AG08396 (cell line): ENCODE data around the gene MAOA.
"Not testable (repeated sequence)": the region's sequence is repeated elsewhere in the genome, so short reads cannot be mapped to it uniquely, and the experiment has no call there.

Experiments
- DNase-seq: peaks from one replicate; pipeline ENCODE4 v3.0.0; 2012; ENCODE audit warnings: low spot score, mixed read lengths

The MAOA gene

DNA sequence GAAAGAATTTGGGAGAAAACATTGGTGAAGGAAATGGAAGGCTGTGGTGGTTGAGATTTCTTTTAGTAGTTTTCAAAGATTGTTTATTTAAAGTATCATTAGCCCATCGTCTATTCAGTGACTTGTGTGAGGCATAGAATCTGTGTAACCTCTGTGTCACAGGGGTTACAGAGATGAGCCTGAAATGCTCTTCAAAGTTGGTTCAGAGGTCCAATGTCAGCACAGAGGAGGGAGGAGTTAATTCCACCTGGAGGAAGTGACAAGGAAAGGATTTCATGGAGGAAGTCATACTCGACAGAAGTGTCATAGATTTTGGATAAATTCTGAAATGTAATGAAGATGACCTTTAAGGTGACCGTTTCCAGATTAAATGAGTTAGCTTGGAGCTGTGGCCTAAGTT is 8.2 kb downstream of the MAOA start:
- no peak for DNase-seq

- DNase-seq, result no peak
Measured at GRCh38 chrX:43664708-43665107, 8.6 kb downstream of the MAOA start.

DNA sequence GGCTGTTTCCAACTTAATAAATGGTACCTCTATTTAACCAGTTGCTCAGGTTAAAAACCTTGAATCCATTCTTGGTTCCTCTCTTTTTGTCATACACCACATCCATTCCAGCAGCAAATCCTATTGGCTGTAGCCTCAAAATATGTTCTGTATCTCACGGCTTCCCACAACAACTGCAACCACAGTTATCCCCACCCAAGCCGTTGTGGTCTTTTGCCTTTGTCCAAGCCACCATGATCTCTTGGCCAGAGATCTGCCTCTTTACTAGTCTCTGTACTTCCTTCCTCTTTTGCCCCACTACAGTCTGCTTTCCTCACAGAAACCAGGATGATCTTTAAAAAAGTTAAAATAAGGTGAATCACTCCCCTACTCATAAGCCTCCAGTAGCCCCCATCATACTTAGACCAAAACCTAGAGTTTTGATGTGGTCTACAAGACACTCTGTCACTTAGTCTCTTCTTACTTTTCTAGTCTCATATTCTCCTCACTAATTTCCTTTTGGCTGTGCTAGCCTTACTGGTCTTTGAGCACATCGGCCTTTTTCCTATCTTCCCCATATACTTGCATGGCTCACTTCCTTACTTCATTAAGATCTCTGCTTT is 10.3 kb downstream of the MAOA start:
- no peak for DNase-seq

- DNase-seq, result not testable (repeated sequence)
Measured at GRCh38 chrX:43675965-43676628, 20.0 kb downstream of the MAOA start.

GRCh38 chrX:43676971-43677572 is 21.0 kb downstream of the MAOA start:
- DNase-seq, result no peak

GRCh38 chrX:43677993-43678392 is 21.9 kb downstream of the MAOA start:
- DNase-seq, result no peak

GRCh38 chrX:43679058-43679457 is 23.0 kb downstream of the MAOA start:
- DNase-seq, result no peak

GRCh38 chrX:43679778-43680177 is 23.7 kb downstream of the MAOA start:
- DNase-seq, result no peak

- no peak for DNase-seq
Measured at GRCh38 chrX:43682726-43683125, 26.6 kb downstream of the MAOA start.

DNA sequence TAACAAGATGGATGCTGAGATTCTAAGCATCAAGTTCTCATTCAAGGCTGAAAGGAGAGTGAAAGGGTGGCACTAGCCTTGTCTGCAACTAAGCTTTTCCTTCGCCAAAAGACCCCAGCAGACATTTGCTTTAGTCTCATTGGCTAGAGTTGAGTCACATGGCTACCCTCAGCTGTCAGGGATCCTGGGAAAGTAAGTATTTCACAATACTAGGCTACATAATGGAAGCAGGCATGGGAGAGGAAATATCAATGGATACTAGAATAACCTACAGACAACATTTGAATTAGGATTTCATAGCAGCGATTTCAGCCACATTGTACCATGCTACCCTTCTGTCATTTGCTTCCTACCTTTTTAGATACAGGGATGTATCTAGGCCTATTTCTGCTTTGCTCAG is 29.1 kb downstream of the MAOA start:
- DNase-seq, result no peak

DNA sequence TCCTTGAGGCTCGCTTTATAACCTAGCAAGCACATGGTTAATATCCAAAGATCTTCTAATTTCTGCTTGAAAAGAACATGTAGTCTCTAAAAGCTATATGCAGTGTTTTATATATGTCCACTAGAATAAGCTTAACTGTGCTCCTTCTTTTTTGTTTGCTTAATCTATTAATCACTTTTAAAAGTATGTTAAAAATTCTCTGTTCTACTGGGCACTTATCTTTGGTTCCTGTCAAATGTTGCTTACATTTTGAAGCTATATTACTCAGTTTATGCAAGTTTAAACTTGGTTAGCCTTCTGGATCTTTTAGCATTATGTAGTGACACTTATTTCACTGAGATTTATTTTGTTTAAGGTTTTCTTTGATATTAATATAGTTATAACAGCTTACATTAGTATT is 32.5 kb downstream of the MAOA start:
- DNase-seq, result no peak

DNA sequence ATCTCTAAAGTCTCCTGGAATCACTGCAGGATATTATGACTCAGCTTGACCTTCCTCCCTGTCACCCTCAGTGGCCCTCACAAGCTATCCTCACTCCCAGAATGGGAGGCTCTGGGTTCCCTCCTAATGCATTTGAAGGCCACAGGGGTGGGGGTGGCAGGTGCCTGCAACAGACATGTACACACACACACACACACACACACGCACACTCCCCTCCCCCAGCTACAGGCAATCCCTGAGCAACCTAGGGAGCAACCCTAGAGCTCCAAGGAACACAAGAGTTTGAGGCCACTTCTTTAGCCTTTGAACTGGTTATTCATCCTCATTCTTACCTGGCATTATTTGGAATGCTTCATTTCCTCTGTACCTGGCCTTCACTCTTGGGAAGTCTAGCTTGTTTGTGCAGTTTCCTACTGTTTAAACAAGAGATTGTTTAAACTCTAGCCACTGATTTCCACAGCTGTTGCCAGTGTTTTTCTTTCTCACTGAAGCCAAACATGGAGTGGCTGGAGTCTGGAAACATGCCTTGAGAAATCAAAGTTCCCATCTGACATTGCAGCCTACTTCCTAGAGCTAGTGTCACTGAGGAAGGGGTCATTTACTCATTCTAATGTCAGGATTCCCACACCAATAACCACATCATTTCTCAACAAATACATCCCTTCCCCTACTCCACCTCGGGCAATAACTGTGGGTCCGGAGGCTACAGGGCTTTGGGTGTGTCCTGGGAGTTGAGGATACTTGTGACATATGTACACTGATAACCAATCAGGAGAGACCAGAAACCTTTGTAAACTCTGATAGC is 37.7 kb downstream of the MAOA start:
- no peak for DNase-seq

GRCh38 chrX:43699475-43699874 is 43.4 kb downstream of the MAOA start:
- DNase-seq, result no peak

DNA sequence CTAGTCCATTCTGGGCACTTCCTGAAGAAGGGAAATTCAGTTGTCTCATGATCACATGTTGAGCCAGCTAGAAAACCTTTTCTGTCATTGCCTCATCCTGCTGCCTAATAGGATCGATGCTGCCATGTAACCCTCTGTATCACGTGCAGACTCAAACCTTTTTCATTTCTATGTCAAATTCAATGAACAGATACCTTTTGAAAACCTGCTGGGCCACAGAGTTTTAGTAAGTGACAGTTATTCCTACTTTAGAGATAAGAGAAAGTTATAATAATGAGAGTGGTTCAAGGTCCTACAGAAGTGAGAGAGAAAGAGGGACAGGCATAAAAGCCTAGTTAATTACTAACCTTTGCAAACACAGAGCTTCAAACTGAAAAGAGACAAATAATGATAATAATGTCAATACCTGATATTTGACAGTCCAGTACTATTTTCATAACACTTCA is 46.0 kb downstream of the MAOA start:
- no peak for DNase-seq

DNA sequence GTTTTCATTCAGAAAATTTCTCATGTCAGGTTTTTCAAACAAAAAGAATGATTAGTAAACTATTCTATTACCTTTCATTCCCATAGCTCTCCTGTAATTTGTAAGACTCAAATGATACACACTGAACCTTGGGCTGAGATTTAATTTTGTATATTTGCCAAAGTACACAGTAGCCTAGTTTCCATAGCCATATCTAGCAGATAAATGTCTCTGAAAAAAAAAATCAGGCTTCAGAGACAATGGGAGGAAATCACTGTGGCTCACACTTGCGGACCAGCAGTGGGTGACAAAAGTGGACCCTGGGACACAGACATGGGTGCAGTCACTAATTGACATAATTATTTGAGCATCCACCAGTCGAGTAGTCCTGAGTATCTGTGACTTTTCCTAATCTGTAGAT is 46.6 kb downstream of the MAOA start:
- no peak for DNase-seq

DNA sequence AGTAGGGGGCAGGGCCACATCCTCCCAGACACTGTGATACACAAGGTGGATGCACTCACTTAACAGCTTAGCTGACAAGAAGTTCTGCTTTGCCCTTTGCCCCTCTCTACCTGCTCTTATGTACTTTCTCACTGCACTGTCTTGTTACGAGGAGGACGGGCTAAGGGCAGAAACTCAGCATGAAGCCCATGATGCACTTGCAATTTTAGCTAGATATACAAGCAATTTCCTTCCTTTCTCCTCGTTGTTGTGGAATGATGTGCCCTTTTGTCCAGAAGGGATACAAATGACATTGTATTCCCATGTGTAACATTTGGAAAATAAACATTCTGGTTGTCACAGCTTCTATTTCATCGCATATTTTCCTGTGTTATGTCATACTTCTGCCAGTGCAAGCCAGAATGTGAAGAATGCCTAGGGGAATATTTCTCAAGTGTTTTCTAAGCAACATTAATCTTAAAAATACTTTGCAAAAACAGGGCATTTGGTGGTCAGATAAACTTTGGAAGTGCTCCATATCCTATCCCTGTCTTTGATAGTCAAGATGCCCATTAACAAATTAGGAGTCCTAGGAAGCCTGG is 47.2 kb downstream of the MAOA start:
- DNase-seq, result no peak

DNA sequence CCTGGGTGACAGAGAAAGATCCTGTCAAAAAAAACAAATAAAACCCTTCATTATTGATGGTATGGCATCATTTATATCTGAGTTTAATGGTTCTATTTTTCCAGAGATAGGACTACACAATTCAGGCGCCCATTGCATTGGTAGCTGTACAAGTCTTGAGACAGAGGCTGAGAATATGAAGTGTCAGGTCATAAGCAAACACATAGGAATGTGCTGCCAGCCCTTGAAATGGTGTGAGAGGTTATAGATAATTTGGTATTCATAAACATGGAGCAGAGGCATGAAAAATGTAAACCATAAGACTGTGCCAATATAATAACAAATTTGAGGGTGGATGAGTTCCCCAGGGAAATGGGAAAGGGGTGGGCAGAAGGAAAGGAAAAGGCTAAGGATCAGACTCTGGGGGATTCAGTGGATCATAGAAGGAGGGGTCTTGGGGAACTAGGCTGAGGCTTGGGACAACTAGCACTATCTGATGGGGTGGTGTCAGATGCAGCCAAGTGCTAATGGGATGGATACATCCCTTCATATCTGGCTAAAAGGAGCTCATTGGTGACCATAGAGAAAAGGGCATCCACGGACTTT is 50.8 kb downstream of the MAOA start:
- no peak for DNase-seq

DNA sequence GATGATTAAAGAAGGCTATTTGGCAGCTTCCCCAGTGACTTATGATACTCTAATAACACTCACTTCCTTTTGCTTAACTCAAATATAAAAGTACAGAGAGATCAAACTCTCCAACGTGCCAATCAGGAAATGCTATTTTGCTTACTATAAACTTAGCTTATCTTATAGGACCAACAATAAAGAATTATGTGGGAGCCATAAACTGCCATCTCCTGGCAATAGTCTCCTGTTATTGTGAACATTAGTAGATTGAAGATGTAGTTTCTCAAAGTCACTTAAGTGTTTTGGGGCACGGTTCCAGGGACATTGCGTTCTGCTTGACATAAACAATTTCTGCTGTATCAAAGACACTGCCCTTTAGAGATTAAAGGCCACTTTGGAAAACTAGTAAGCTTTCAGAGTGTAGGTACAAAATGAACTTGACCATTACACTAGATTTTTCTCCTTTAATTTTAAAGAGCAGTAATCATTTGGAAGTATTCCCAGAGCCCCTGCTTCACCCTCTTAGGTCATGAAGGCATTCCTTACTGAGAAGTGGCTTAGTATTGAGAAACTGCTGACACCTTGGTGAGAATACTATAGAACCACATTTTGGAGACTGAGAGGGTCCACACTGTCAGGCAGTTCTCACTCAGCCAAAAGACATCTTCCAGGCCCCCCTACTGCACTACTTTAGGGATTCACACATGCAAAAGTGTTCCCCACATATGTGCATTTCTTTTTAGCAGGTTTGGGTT is 51.9 kb downstream of the MAOA start:
- no peak for DNase-seq

DNA sequence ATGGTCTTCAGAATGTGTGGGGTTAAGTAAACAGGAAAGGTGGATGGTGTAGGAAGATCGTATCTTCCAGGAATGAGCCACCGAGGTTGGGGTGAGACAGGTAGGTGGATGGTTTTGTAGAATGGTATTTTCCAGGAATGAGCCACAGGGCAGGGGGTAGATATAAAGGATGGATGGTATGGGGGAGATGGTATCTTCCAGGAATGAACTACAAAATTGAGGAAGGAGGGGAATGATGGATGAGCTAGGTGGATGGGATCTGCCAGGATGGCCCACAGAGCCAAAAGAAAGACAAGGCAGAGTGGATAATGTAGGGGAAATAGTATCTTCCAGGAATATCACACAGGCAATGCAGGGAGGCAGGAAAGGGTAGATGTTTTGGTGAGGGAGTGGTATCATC is 60.0 kb downstream of the MAOA start:
- DNase-seq, result no peak

DNA sequence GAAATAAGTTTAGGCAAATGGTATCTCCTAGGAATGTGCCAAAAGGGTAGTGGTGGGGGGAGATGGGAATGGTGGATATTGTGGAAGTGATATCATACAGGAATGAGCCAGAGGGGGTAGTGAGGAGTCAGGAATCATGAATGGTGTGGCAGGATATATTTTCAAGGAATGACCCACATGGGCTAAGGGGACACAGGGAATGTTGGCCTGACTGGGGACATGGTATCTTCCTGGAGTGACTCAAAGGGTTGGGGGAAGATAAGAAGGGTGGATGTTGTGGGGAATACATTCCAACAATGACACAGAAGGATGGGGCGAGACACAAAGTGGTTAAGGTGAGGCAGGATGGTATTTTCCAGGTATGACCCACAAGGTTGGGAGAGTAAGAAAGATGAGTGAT is 60.6 kb downstream of the MAOA start:
- DNase-seq, result no peak

GRCh38 chrX:43717161-43717560 is 61.1 kb downstream of the MAOA start:
- DNase-seq, result no peak
